CD8-positive, alpha-beta memory T cell (primary cell): ENCODE results near the gene ERICH2. TPM values are rescaled to one million over a fixed set of nuclear protein-coding genes. Genes with fewer than 3 reads are reported as not detected.
"Not testable (repeated sequence)": the region's sequence is repeated elsewhere in the genome, so short reads cannot be mapped to it uniquely, and the experiment has no call there.

Experiments used
- CTCF ChIA-PET: fragments of 350-600 bp; sonication (Branson Sonifier 250); formaldehyde crosslinking; loops from one replicate; lab custom pipeline; 2021; ENCODE audit warnings: antibody characterized with exemption; lab: Charles Lee
- POLR2A ChIA-PET: fragments of 350-600 bp; sonication (Branson Sonifier 250); formaldehyde crosslinking; loops from one replicate; lab custom pipeline; 2021; ENCODE audit warnings: antibody characterized with exemption; lab: Charles Lee
- DNase-seq, 5 donors: peaks; one replicate each; pipeline versions ENCODE4 v3.0.0 to v3.0.0-alpha.2; 2020 to 2022; ENCODE audit warnings: mixed read lengths in 1 of 5
- H3K27ac ChIP-seq: one replicate; pipeline ENCODE4 v1.7.0; 2013; ENCODE audit warnings: low read depth, mild to moderate bottlenecking, low read length, moderate library complexity
- H3K27me3 ChIP-seq: 2 replicates; pipeline ENCODE4 v1.7.0; 2013; ENCODE audit warnings: low read length, mild to moderate bottlenecking; ENCODE audit not compliant: insufficient read depth, poor library complexity, severe bottlenecking
- H3K36me3 ChIP-seq: 2 replicates; pipeline ENCODE4 v1.7.0; 2013; ENCODE audit warnings: mild to moderate bottlenecking, low read length, moderate library complexity; ENCODE audit not compliant: insufficient read depth
- H3K4me1 ChIP-seq: 2 replicates; pipeline ENCODE4 v1.7.0; 2013; ENCODE audit warnings: mild to moderate bottlenecking, low read length, moderate library complexity; ENCODE audit not compliant: insufficient read depth
- H3K4me3 ChIP-seq: 2 replicates; pipeline ENCODE4 v1.7.0; 2013; ENCODE audit warnings: mild to moderate bottlenecking, low read length
- H3K9me3 ChIP-seq: 2 replicates; pipeline ENCODE4 v1.7.0; 2013; ENCODE audit warnings: mild to moderate bottlenecking, low read length
- H3K27ac Mint-ChIP-seq, 8 donors: one replicate each; pipeline ENCODE4 v1.8.0; 2020 to 2021; ENCODE audit warnings: mixed read lengths in 8 of 8, mild to moderate bottlenecking in 6 of 8, inconsistent platforms in 3 of 8, moderate library complexity in 3 of 8
- H3K27me3 Mint-ChIP-seq, 2 donors: one replicate each; pipeline ENCODE4 v1.8.0; 2020 to 2021; ENCODE audit warnings: mixed read lengths in 2 of 2, mild to moderate bottlenecking in 1 of 2, moderate library complexity in 1 of 2
- H3K36me3 Mint-ChIP-seq, 3 donors: one replicate each; pipeline ENCODE4 v1.8.0; 2020 to 2021; ENCODE audit warnings: mixed read lengths in 3 of 3, inconsistent platforms in 1 of 3, mild to moderate bottlenecking in 1 of 3
- H3K4me1 Mint-ChIP-seq, 3 donors: one replicate each; pipeline ENCODE4 v1.8.0; 2020 to 2021; ENCODE audit warnings: mixed read lengths in 3 of 3, inconsistent platforms in 1 of 3, mild to moderate bottlenecking in 1 of 3
- H3K4me3 Mint-ChIP-seq, 7 donors: one replicate each; pipeline ENCODE4 v1.8.0; 2020 to 2021; ENCODE audit warnings: mixed read lengths in 7 of 7, mild to moderate bottlenecking in 6 of 7, moderate library complexity in 4 of 7, inconsistent platforms in 2 of 7
- H3K9me3 Mint-ChIP-seq, 5 donors: one replicate each; pipeline ENCODE4 v1.8.0; 2020 to 2022; ENCODE audit warnings: mixed read lengths in 5 of 5, mild to moderate bottlenecking in 3 of 5, moderate library complexity in 2 of 5, inconsistent platforms in 1 of 5
- polyA plus RNA-seq: library from polyadenylated mRNA; unstranded; fragments of 300-500 nt; fragmentation: Illumina TruSeq; gene quantifications from one replicate; pipeline ENCODE4 v1.2.3, GENCODE V29; 2021
- total RNA-seq, 2 experiments: library from RNA; stranded (reverse); gene quantifications; one replicate each; pipeline ENCODE4 v1.2.3, GENCODE V29; 2021

Gene ERICH2, protein sequence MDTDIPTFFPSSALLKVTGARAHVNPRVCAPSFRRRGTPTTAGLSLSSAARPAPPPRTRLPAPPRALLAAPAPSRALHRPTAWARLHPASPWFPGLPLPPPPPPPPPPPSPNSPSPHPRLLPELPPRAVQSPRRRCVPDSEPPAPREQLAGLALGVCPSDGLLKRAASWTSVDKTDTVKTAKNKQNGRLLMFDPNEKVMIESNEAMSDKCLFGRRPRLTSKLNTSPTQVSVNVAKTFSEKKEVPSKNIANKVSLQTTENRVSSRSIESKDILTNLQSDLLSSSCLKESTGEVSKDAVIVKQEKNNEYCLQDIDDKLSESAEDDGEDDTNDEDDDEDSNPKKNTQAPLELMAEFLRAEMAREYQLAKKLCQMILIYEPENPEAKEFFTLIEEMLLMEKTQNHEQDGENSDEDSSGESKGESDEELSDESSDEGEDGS
- not detected for total RNA-seq
- not detected for polyA plus RNA-seq

DNA sequence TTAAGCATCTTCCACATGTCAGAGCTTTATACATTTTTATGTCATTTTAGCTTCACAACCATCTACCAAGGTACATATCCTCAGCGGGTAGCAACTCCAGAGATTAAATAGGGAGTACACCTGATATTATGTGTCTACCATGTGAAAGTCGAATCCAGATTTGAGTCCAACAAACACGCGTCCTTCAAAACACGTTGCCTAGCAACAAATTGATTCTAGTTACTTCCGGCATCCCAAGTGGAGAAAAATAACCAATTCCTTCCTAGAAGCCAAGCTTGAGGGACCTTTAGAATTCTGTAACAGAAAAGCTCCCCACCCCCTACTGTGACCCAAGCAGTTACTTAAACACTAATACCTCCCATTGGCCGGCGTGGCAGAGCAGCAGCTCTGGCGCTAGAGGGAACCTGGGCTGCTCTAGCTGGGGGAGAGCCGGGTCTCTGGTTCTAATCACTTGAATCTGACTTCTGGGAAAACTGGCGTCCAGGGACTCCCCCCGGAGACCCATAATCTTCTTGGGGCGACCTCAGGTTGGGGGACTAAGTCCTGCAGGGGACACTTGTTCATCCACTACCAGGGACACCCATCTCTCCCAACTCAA lies at the start of gene ERICH2:
Gene ERICH2, plus strand, starts transcription at position 371 of the 598 bp plus-strand sequence. CDS start 304 bp downstream, outside the sequence.
- H3K27me3 ChIP-seq, result no peaks in the 10 kb centered on the region
- no peaks in the 10 kb centered on the region for H3K36me3 ChIP-seq
- H3K4me3 ChIP-seq, result peak within 1 kb of the TSS; percentile 67
- H3K9me3 ChIP-seq, result no peaks in the 10 kb centered on the region
- H3K36me3 Mint-ChIP-seq, result no peaks in the 10 kb centered on the region
- H3K4me3 Mint-ChIP-seq, result peak within 1 kb of the TSS; percentile 76 to 92 (median 84)
- peak within 1 kb of the TSS; percentile 80 for H3K27ac ChIP-seq
- peaks cover 13% of the 10 kb centered on the region for H3K4me1 ChIP-seq
- ChIA-PET CTCF (interaction anchor here (0.6 to 1.5 kb wide), 4 partner anchors 42 to 363 kb away, joined by 3 to 6 read pairs (median 4); no protein-coding TSS in a partner anchor), POLR2A (no interaction called here)
- peak in 3 of 5 donors; percentile 6 to 50 (median 7) for DNase-seq
- no peaks in the 10 kb centered on the region for H3K9me3 Mint-ChIP-seq
- H3K27me3 Mint-ChIP-seq, result peaks cover 3 to 30% of the 10 kb centered on the region in 2 donors
- peak within 1 kb of the TSS; percentile 40 to 96 (median 65) for H3K27ac Mint-ChIP-seq
- H3K4me1 Mint-ChIP-seq, result peaks cover 12 to 19% (median 18%) of the 10 kb centered on the region in 3 donors

DNA sequence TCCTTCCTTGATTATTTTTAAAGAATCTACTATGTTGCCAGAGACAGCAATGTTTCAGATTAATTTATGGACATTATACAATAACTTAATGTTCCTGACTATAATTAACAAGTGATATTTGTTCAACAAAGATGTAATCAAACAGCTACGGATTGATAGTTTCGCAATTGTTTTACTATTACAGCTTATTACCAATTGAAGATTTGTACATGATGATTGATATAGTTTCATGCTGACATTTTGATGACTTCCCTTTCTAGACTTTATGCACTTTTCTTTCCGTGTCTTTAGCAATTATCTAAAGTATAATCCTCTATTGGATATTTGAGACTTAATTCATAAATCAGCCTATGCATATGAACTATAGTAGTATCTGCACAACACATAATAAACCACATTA lies 48.5 kb upstream of the ERICH2 start:
- peaks cover 8 to 12% (median 12%) of the 10 kb centered on the region in 3 donors for H3K4me1 Mint-ChIP-seq
- no peaks in the 10 kb centered on the region for H3K36me3 ChIP-seq
- no peak overlapping the region for H3K27ac ChIP-seq
- H3K9me3 Mint-ChIP-seq, result peaks cover 0 to 8% (median 0%) of the 10 kb centered on the region in 5 donors
- no peak overlapping the region for H3K4me3 ChIP-seq
- H3K27me3 Mint-ChIP-seq, result peaks cover 43 to 76% of the 10 kb centered on the region in 2 donors
- H3K9me3 ChIP-seq, result no peaks in the 10 kb centered on the region
- POLR2A ChIA-PET, result no interaction called here
- DNase-seq, result no peak
- H3K4me3 Mint-ChIP-seq, result no peak overlapping the region
- no peaks in the 10 kb centered on the region for H3K36me3 Mint-ChIP-seq
- CTCF ChIA-PET, result no interaction called here
- H3K4me1 ChIP-seq, result peaks cover 8% of the 10 kb centered on the region
- H3K27ac Mint-ChIP-seq, result no peak overlapping the region
- peaks cover 25% of the 10 kb centered on the region for H3K27me3 ChIP-seq

DNA sequence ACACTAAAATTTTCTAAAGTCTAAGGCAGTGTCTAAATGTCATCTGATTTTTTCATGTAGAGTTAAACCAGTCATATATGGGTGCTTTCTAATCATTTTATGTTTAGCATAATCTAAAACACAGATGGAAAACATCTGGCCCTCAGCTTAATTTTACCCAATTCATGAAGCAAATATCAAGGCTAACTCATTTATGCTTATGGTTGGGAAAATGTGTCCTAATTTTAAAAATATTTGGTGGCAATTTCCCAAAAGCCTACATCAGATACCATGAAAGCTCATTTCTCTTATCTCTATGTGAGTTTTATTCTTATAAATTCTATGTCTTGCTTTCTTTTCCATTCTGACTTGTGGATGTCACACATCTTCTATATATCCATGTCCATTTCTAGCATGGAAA lies 47.9 kb upstream of the ERICH2 start:
- H3K27me3 ChIP-seq, result peaks cover 21% of the 10 kb centered on the region
- no peak overlapping the region for H3K27ac ChIP-seq
- H3K9me3 Mint-ChIP-seq, result peaks cover 0 to 8% (median 0%) of the 10 kb centered on the region in 5 donors
- no peaks in the 10 kb centered on the region for H3K36me3 ChIP-seq
- POLR2A ChIA-PET, result no interaction called here
- H3K4me1 Mint-ChIP-seq, result peaks cover 5 to 9% (median 8%) of the 10 kb centered on the region in 3 donors
- no peaks in the 10 kb centered on the region for H3K9me3 ChIP-seq
- H3K36me3 Mint-ChIP-seq, result no peaks in the 10 kb centered on the region
- DNase-seq, result no peak
- H3K27ac Mint-ChIP-seq, result no peak overlapping the region
- peaks cover 2% of the 10 kb centered on the region for H3K4me1 ChIP-seq
- no peak overlapping the region for H3K4me3 Mint-ChIP-seq
- CTCF ChIA-PET, result no interaction called here
- H3K4me3 ChIP-seq, result no peak overlapping the region
- H3K27me3 Mint-ChIP-seq, result peaks cover 39 to 79% of the 10 kb centered on the region in 2 donors

DNA sequence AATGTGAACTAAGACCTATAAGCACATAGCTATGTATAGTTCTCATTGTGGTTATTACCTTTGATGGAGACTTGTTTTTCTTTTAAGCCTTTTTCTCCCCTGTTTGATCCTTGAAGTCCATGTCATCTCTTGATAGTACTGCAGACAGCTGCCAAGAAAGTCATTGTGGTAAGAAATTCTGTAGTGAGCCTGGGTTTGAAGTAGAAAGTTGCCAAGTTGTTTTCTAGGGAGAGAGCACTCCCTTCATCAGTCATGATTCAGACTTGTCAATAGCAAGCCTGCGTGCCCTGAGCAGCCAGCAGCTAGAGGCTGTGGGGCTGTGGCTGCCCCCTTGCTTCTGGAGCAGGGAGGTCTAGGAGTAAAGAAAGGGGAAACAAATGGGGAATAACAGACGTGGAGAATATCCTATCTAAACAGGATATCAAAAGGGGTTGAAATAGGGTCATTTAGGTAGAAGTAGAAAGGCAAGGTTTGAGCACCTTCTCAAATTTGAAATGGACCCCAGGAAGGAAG lies 46.7 kb upstream of the ERICH2 start:
- Histone ChIP-seq H3K9me3 (no peaks in the 10 kb centered on the region), H3K27ac (no peak overlapping the region)
- POLR2A ChIA-PET, result no interaction called here

DNA sequence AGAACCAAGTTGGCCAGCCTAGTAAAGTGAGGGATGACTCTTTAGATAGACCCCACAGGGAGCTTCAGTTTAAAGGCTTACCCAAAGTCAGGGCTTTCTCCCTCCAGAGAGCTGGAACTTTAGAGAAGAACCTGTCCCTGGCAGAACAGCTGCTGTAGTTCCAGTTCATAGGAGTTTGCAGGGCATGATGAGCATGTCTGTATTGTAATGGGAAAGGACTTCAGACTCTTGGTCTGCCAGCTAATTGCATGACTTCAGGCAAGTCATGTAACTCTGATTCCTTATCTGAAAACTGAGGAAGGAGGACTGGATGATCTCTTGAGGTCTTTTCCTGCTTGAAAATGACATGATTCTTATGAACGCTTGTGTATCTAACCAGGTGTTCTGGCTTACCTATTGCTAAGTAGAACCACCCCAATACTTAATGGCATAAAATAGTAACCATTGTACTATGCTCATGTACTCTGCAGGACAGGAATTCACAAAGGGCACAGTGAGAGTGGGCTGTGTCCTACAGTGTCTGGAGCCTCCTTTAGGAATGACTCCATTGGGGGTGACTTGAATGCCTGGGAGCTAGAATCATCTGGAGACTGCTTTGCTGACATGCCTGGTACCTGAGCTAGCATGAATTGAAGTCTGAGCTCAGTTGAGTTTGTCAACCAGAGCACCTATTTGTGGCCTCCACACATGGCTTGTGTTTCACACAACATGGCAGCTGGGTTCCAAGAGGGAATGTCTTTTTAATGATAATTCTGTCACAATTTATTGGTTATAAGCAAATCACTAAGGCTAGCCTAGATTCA lies 36.2 kb upstream of the ERICH2 start:
- H3K36me3 ChIP-seq, result no peaks in the 10 kb centered on the region
- Mint-ChIP-seq H3K36me3 (no peaks in the 10 kb centered on the region), H3K4me1 (no peaks in the 10 kb centered on the region), H3K27me3 (peaks cover 22 to 48% of the 10 kb centered on the region in 2 donors), H3K4me3 (no peak overlapping the region), H3K27ac (no peak overlapping the region), H3K9me3 (peaks cover 0 to 5% (median 2%) of the 10 kb centered on the region in 5 donors)
- no peaks in the 10 kb centered on the region for H3K4me1 ChIP-seq
- DNase-seq, result no peak
- H3K9me3 ChIP-seq, result no peaks in the 10 kb centered on the region
- no peak overlapping the region for H3K4me3 ChIP-seq
- POLR2A ChIA-PET, result no interaction called here
- no peak overlapping the region for H3K27ac ChIP-seq
- CTCF ChIA-PET, result no interaction called here
- H3K27me3 ChIP-seq, result peaks cover 3% of the 10 kb centered on the region

More for the DNA sequence above, 46.7 kb upstream of the ERICH2 start:
- Histone ChIP-seq H3K27me3 (peaks cover 10% of the 10 kb centered on the region), H3K36me3 (no peaks in the 10 kb centered on the region), H3K4me3 (no peak overlapping the region), H3K4me1 (no peaks in the 10 kb centered on the region)
- CTCF ChIA-PET, result interaction anchor here (0.7 kb wide), 1 partner anchor 368 kb away, joined by 3 read pairs; no protein-coding TSS in a partner anchor
- no peaks in the 10 kb centered on the region for H3K4me1 Mint-ChIP-seq
- H3K9me3 Mint-ChIP-seq, result peaks cover 0 to 5% (median 4%) of the 10 kb centered on the region in 5 donors
- DNase-seq, result no peak
- H3K27ac Mint-ChIP-seq, result no peak overlapping the region
- H3K27me3 Mint-ChIP-seq, result peaks cover 32 to 79% of the 10 kb centered on the region in 2 donors
- H3K36me3 Mint-ChIP-seq, result peaks cover 0 to 4% (median 0%) of the 10 kb centered on the region in 3 donors
- no peak overlapping the region for H3K4me3 Mint-ChIP-seq

DNA sequence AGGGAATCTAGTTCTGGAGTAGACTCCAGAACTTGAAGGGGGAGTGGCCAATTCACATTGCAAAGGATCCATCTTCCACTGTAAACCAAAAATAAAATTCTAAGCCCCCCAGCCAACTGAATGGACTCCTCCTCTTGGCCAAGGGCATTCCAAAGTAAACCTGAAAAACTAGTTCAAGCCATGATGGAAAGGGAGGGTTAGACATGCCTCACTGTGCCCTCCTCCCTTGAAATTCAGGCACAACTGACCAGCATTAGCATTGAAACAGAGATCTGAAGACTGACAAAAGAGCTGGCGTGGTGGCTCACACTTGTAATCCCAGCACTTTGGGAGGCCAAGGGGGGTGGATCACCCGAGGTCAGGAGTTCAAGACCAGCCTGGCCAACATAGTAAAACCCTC lies 35.6 kb upstream of the ERICH2 start:
- POLR2A ChIA-PET, H3K36me3 ChIP-seq, H3K4me1 Mint-ChIP-seq, CTCF ChIA-PET, H3K27ac ChIP-seq, H3K9me3 Mint-ChIP-seq, H3K9me3 ChIP-seq, H3K27ac Mint-ChIP-seq, H3K4me1 ChIP-seq, H3K4me3 ChIP-seq, H3K4me3 Mint-ChIP-seq, DNase-seq, H3K36me3 Mint-ChIP-seq, H3K27me3 ChIP-seq: not testable (repeated sequence)
- H3K27me3 Mint-ChIP-seq, result peaks cover 17 to 48% of the 10 kb centered on the region in 2 donors

DNA sequence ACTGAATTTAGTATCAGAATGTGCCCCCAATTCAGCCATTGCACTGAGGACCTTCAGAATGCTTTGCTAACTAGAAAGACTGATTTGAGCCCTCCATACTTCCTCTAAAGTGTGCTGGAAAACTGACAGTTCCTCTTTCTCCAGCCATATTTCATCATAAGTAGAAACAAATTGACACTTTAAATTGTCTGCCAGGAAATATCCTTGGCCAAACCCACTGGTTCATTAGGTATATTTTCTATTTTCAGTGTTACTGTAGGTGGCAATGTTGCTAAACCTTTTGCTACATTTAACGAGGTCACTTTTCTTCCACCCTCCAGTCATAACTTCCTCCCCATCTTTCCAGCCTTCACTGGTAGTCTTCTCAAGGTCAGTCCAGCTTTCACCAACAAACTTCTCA lies 33.5 kb upstream of the ERICH2 start:
- H3K4me1 ChIP-seq, result no peaks in the 10 kb centered on the region
- no peaks in the 10 kb centered on the region for H3K9me3 ChIP-seq
- Mint-ChIP-seq H3K27me3 (peaks cover 8 to 36% of the 10 kb centered on the region in 2 donors), H3K9me3 (peaks cover 0 to 5% (median 2%) of the 10 kb centered on the region in 5 donors), H3K27ac (no peak overlapping the region), H3K4me3 (no peak overlapping the region), H3K4me1 (no peaks in the 10 kb centered on the region), H3K36me3 (no peaks in the 10 kb centered on the region)
- CTCF ChIA-PET, result interaction anchor here (1.2 kb wide), 1 partner anchor 77 kb away, joined by 5 read pairs; no protein-coding TSS in a partner anchor
- no peak for DNase-seq
- H3K36me3 ChIP-seq, result no peaks in the 10 kb centered on the region
- no peak overlapping the region for H3K4me3 ChIP-seq
- POLR2A ChIA-PET, result no interaction called here
- peaks cover 7% of the 10 kb centered on the region for H3K27me3 ChIP-seq
- H3K27ac ChIP-seq, result no peak overlapping the region
